ENCODE measurements around the gene RPIA. TPM values are rescaled to one million over a fixed set of nuclear protein-coding genes. Genes with fewer than 3 reads are reported as not detected.

The RPIA gene
- total RNA-seq = 8.3 and 10.9 TPM in 2 replicates

DNA sequence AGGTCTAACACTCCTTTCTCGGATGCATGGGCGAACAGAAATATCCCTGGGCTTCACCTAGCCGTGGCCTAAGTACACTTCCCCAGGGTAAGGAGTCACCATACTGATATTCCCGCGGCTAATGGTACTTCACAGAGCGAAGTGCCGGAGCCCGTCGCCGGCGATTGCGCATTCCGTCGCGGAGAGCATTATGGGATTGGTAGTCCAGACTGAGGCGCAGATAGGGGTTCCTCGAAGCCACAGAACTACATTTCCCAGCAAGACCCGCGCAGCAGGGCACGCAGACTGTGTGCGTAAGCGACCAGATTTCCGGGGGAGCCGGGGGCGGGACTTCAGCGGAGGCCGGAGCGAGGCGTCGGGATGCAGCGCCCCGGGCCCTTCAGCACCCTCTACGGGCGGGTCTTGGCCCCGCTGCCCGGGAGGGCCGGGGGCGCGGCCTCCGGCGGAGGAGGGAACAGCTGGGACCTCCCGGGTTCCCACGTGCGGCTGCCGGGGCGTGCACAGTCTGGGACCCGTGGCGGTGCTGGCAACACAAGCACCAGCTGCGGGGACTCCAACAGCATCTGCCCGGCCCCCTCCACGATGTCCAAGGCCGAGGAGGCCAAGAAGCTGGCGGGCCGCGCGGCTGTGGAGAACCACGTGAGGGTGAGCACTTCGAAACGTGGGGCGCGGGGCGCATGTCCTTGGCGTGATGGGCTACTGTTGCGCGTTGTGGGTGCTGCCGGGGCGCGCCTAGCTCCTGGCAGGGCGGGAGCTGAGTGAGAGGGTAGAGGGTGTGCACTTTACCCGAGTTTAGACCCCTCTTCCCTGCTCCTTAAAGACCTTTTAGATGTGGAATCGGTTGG, at the start of gene RPIA:
Gene RPIA, plus strand, starts transcription at position 335 of the 845 bp plus-strand sequence. Its CDS starts 26 bp downstream, at position 361.

Other genes starting within 250 kb of the RPIA start
- not detected in 2 replicates for gene FOXI3, start 239.0 kb upstream of the RPIA start, total RNA-seq
- gene EIF2AK3, start 64.2 kb upstream of the RPIA start, total RNA-seq = 7.2 and 7.8 TPM in 2 replicates

Measured in mesangial cell (primary cell).